Mesenchymal stem cell (in vitro differentiated cells and primary cell): ENCODE results near the gene CBR1.
A peak's percentile ranks its signal among the peaks of the same experiment; 100 is the strongest.

Source experiments
- DNase-seq: peaks from one replicate; pipeline ENCODE4 v3.0.0-alpha.2; 2013
- H2AFZ ChIP-seq: one replicate; pipeline ENCODE4 v1.6.1; 2013; ENCODE audit warnings: low read depth, mild to moderate bottlenecking, control low read depth, inconsistent platforms, low read length, moderate library complexity
- H2AK5ac ChIP-seq: 2 replicates; pipeline ENCODE4 v1.6.1; 2013; ENCODE audit warnings: low read length, moderate library complexity, mild to moderate bottlenecking, inconsistent platforms; ENCODE audit not compliant: severe bottlenecking
- H2BK120ac ChIP-seq: one replicate; pipeline ENCODE4 v1.6.1; 2013; ENCODE audit warnings: low read depth, mild to moderate bottlenecking, inconsistent platforms, low read length, moderate library complexity
- H2BK12ac ChIP-seq, 2 experiments: one replicate each; pipeline ENCODE4 v1.6.1; 2013; ENCODE audit warnings: inconsistent platforms in 2 of 2, low read length in 2 of 2, mild to moderate bottlenecking in 2 of 2, moderate library complexity in 2 of 2, control low read depth in 1 of 2
- H2BK15ac ChIP-seq: one replicate; pipeline ENCODE4 v1.6.1; 2013; ENCODE audit warnings: mild to moderate bottlenecking, low read depth, inconsistent platforms; ENCODE audit not compliant: poor library complexity, severe bottlenecking
- H2BK5ac ChIP-seq: 2 replicates; pipeline ENCODE4 v1.6.1; 2013; ENCODE audit warnings: low read depth, mild to moderate bottlenecking, low read length, control low read depth, inconsistent platforms; ENCODE audit not compliant: poor library complexity, severe bottlenecking
- H3K14ac ChIP-seq, 2 experiments: one replicate each; pipeline ENCODE4 v1.6.1; 2013; ENCODE audit warnings: inconsistent platforms in 2 of 2, low read length in 2 of 2, control low read depth in 1 of 2, mild to moderate bottlenecking in 1 of 2, moderate library complexity in 1 of 2
- H3K18ac ChIP-seq, 2 experiments: one replicate each; pipeline ENCODE4 v1.6.1; 2013; ENCODE audit warnings: inconsistent platforms in 2 of 2, low read length in 2 of 2, control low read depth in 1 of 2, low read depth in 1 of 2, mild to moderate bottlenecking in 1 of 2
- H3K23ac ChIP-seq, 2 experiments: one replicate each; pipeline ENCODE4 v1.6.1; 2013; ENCODE audit warnings: inconsistent platforms in 2 of 2, low read length in 2 of 2, mild to moderate bottlenecking in 2 of 2, moderate library complexity in 2 of 2, control low read depth in 1 of 2
- H3K27ac ChIP-seq: 2 replicates; pipeline ENCODE4 v1.5.1; 2013; ENCODE audit warnings: mild to moderate bottlenecking, moderate library complexity, low read length, control low read depth, inconsistent platforms; ENCODE audit not compliant: poor library complexity, severe bottlenecking
- H3K27me3 ChIP-seq, 2 experiments: 2 replicates each; pipeline versions ENCODE4 v1.6.1 to v1.7.0; 2013; ENCODE audit warnings: low read length in 2 of 2, mild to moderate bottlenecking in 2 of 2, moderate library complexity in 2 of 2, control low read depth in 1 of 2, inconsistent platforms in 1 of 2; ENCODE audit not compliant: control insufficient read depth in 1 of 2, insufficient read depth in 1 of 2
- H3K36me3 ChIP-seq, 2 experiments: 2 replicates each; pipeline versions ENCODE4 v1.6.1 to v1.7.0; 2013; ENCODE audit warnings: low read length in 2 of 2, control low read depth in 1 of 2, inconsistent platforms in 1 of 2, low read depth in 1 of 2, mild to moderate bottlenecking in 1 of 2; ENCODE audit not compliant: insufficient read depth in 2 of 2, control insufficient read depth in 1 of 2
- H3K4ac ChIP-seq, 2 experiments: one replicate each; pipeline ENCODE4 v1.6.1; 2013; ENCODE audit warnings: inconsistent platforms in 2 of 2, low read length in 2 of 2, mild to moderate bottlenecking in 2 of 2, moderate library complexity in 2 of 2, control low read depth in 1 of 2, low read depth in 1 of 2
- H3K4me1 ChIP-seq: 2 replicates; pipeline ENCODE4 v1.6.1; 2013; ENCODE audit warnings: low read depth, low read length, control low read depth; ENCODE audit not compliant: control insufficient read depth, insufficient read depth
- H3K4me2 ChIP-seq: 2 replicates; pipeline ENCODE4 v1.6.1; 2013; ENCODE audit warnings: low read length, mild to moderate bottlenecking, inconsistent platforms; ENCODE audit not compliant: poor library complexity, severe bottlenecking
- H3K4me3 ChIP-seq, 2 experiments: 2 replicates each; pipeline versions ENCODE4 v1.5.1 to v1.7.0; 2013; ENCODE audit warnings: low read length in 2 of 2, mild to moderate bottlenecking in 2 of 2, control low read depth in 1 of 2, low read depth in 1 of 2; ENCODE audit not compliant: insufficient read depth in 1 of 2
- H3K79me1 ChIP-seq: replicated peaks from 2 replicates; pipeline ENCODE4 v1.6.1; 2013; ENCODE audit warnings: mild to moderate bottlenecking, control low read depth, low read length, inconsistent platforms; ENCODE audit not compliant: poor library complexity, severe bottlenecking
- H3K9ac ChIP-seq: 2 replicates; pipeline ENCODE4 v1.7.0; 2013; ENCODE audit warnings: mild to moderate bottlenecking, low read length, moderate library complexity
- H3K9me3 ChIP-seq: 2 replicates; pipeline ENCODE4 v1.7.0; 2013; ENCODE audit warnings: mild to moderate bottlenecking, low read length; ENCODE audit not compliant: control insufficient read depth
- H4K8ac ChIP-seq: one replicate; pipeline ENCODE4 v1.6.1; 2013; ENCODE audit warnings: inconsistent platforms, mild to moderate bottlenecking, low read length, moderate library complexity
- H4K91ac ChIP-seq: one replicate; pipeline ENCODE4 v1.6.1; 2013; ENCODE audit warnings: mild to moderate bottlenecking, low read length, inconsistent platforms
- WGBS: methylation state at CpG from one replicate; pipeline ENCODE4 v1.1.7; 2013; ENCODE audit warnings: mixed read lengths; 5-methylcytosine and 5-hydroxymethylcytosine counted together

The CBR1 gene

GRCh38 chr21:36024782-36025181 is 45.0 kb upstream of the CBR1 start:
- Histone ChIP-seq H3K4me3 (no peak overlapping the region), H3K14ac (no peak overlapping the region), H2BK12ac (no peak overlapping the region), H3K4me1 (peaks cover 2% of the 10 kb centered on the region), H3K36me3 (no peaks in the 10 kb centered on the region), H3K9ac (no peak overlapping the region), H2BK5ac (no peak overlapping the region), H3K9me3 (no peaks in the 10 kb centered on the region), H2BK120ac (no peak overlapping the region), H2BK15ac (no peak overlapping the region), H4K8ac (no peak overlapping the region), H3K4ac (no peak overlapping the region), H3K18ac (no peak overlapping the region), H2AK5ac (no peak overlapping the region), H2AFZ (no peak overlapping the region), H3K79me1 (no peaks in the 10 kb centered on the region), H3K4me2 (no peak overlapping the region), H4K91ac (no peak overlapping the region), H3K23ac (no peak overlapping the region), H3K27me3 (no peaks in the 10 kb centered on the region), H3K27ac (no peak overlapping the region)
- no peak for DNase-seq
- 92% methylated on average over 8 of the region's 8 CpGs for WGBS

GRCh38 chr21:36027347-36027746 is 42.5 kb upstream of the CBR1 start:
- peaks cover 2% of the 10 kb centered on the region for H3K4me1 ChIP-seq
- H2BK5ac ChIP-seq: no peak overlapping the region
- no peak overlapping the region for H2BK12ac ChIP-seq
- H3K27ac ChIP-seq: no peak overlapping the region
- no peak overlapping the region for H3K4me2 ChIP-seq
- no peak overlapping the region for H3K4me3 ChIP-seq
- H2AK5ac ChIP-seq: no peak overlapping the region
- no peaks in the 10 kb centered on the region for H3K9me3 ChIP-seq
- peaks cover 0 to 8% of the 10 kb centered on the region in 2 experiments for H3K36me3 ChIP-seq
- no peak overlapping the region for H3K4ac ChIP-seq
- no peak overlapping the region for H3K18ac ChIP-seq
- no peak overlapping the region for H2BK15ac ChIP-seq
- DNase-seq: peak; percentile 62
- peak overlapping the region; percentile 78 for H3K9ac ChIP-seq
- no peak overlapping the region for H3K23ac ChIP-seq
- no peak overlapping the region for H2BK120ac ChIP-seq
- WGBS: 70% methylated on average over 5 of the region's 5 CpGs
- no peak overlapping the region for H4K91ac ChIP-seq
- no peak overlapping the region for H4K8ac ChIP-seq
- no peaks in the 10 kb centered on the region for H3K27me3 ChIP-seq
- H3K14ac ChIP-seq: no peak overlapping the region
- no peak overlapping the region for H2AFZ ChIP-seq
- H3K79me1 ChIP-seq: no peaks in the 10 kb centered on the region

GRCh38 chr21:36028127-36029069 is 41.4 kb upstream of the CBR1 start:
- no peak overlapping the region for H2BK120ac ChIP-seq
- no peak overlapping the region for H2BK12ac ChIP-seq
- peaks cover 2% of the 10 kb centered on the region for H3K4me1 ChIP-seq
- no peak overlapping the region for H2BK5ac ChIP-seq
- no peak overlapping the region for H2AK5ac ChIP-seq
- no peaks in the 10 kb centered on the region for H3K27me3 ChIP-seq
- no peak overlapping the region for H3K4me2 ChIP-seq
- no peak overlapping the region for H3K14ac ChIP-seq
- WGBS: 26% methylated on average over 25 of the region's 25 CpGs
- peaks cover 0 to 15% of the 10 kb centered on the region in 2 experiments for H3K36me3 ChIP-seq
- H4K91ac ChIP-seq: no peak overlapping the region
- no peaks in the 10 kb centered on the region for H3K79me1 ChIP-seq
- H3K4ac ChIP-seq: no peak overlapping the region
- H3K4me3 ChIP-seq: peak overlapping the region in 1 of 2 experiments; percentile 67
- no peak overlapping the region for H2BK15ac ChIP-seq
- peak; percentile 66 for DNase-seq
- H2AFZ ChIP-seq: no peak overlapping the region
- no peak overlapping the region for H3K18ac ChIP-seq
- peak overlapping the region; percentile 78 for H3K9ac ChIP-seq
- H3K9me3 ChIP-seq: no peaks in the 10 kb centered on the region
- H4K8ac ChIP-seq: no peak overlapping the region
- no peak overlapping the region for H3K23ac ChIP-seq
- H3K27ac ChIP-seq: no peak overlapping the region

GRCh38 chr21:36029309-36029708 is 40.5 kb upstream of the CBR1 start:
- no peaks in the 10 kb centered on the region for H3K9me3 ChIP-seq
- H3K27me3 ChIP-seq: no peaks in the 10 kb centered on the region
- H3K4me2 ChIP-seq: no peak overlapping the region
- H3K14ac ChIP-seq: no peak overlapping the region
- H3K4me3 ChIP-seq: no peak overlapping the region
- no peak overlapping the region for H4K91ac ChIP-seq
- no peak overlapping the region for H2BK15ac ChIP-seq
- no peak overlapping the region for H2BK120ac ChIP-seq
- no peak overlapping the region for H3K4ac ChIP-seq
- no peak overlapping the region for H3K9ac ChIP-seq
- no peak overlapping the region for H4K8ac ChIP-seq
- no peak overlapping the region for H3K23ac ChIP-seq
- no peak overlapping the region for H2AFZ ChIP-seq
- peaks cover under 1 to 22% of the 10 kb centered on the region in 2 experiments for H3K36me3 ChIP-seq
- H3K27ac ChIP-seq: no peak overlapping the region
- no peak overlapping the region for H2BK12ac ChIP-seq
- 76% methylated on average over 5 of the region's 8 CpGs for WGBS
- no peak overlapping the region for H2BK5ac ChIP-seq
- H3K4me1 ChIP-seq: peaks cover 2% of the 10 kb centered on the region
- DNase-seq: no peak
- H3K18ac ChIP-seq: no peak overlapping the region
- no peaks in the 10 kb centered on the region for H3K79me1 ChIP-seq
- no peak overlapping the region for H2AK5ac ChIP-seq
